Adrenal gland (tissue), 5 donors: Measurements from ENCODE around the gene NCOA6.

Source experiments
- CTCF ChIP-seq, 6 experiments: fragments of 450-650 bp in 4 of 6; fragments of 200-600 bp in 2 of 6; sonication (generic) in 1 of 6; IDR thresholded peaks; 1 replicate in 5 of 6; 2 replicates in 1 of 6; pipeline versions ENCODE4 v1.5.1 to v1.8.0; 2016 to 2021; ENCODE audit warnings: antibody characterized with exemption in 6 of 6, mild to moderate bottlenecking in 2 of 6, moderate library complexity in 1 of 6
- POLR2A ChIP-seq, 2 donors: fragments of 450-650 bp; IDR thresholded peaks; one replicate each; pipeline ENCODE4 v1.6.1; 2017; ENCODE audit warnings: antibody characterized with exemption in 2 of 2, mild to moderate bottlenecking in 2 of 2, moderate library complexity in 1 of 2
- donor health status: DM: no; HTN: no; CAD: no.

- no peak for TF ChIP-seq CTCF (IDR thresholded peaks at IDR 0.05)
- no peak for TF ChIP-seq POLR2A (IDR thresholded peaks at IDR 0.05)
Observed at GRCh38 chr20:34750484-34750883, 75.0 kb downstream of the NCOA6 start.
